ENCODE results near the gene CCDC197. TPM values are rescaled to one million over a fixed set of nuclear protein-coding genes. Genes with fewer than 3 reads are reported as not detected.

CCDC197 gene
- total RNA-seq, 1 experiment from 2014 or later: not detected

GRCh38 chr14:93997916-93998870 lies 1.1 kb downstream of the CCDC197 start:
- no peak overlapping the region for H2AFZ ChIP-seq (ENCODE audit: low read length)
- H3K4me1 ChIP-seq (ENCODE audit: insufficient read depth, low read length): no peaks in the 10 kb centered on the region
- H3K56ac ChIP-seq (ENCODE audit: insufficient read length, low read depth, low read length): no peak overlapping the region
- no peak overlapping the region for H2BK12ac ChIP-seq (ENCODE audit: insufficient read length, low read depth, low read length)
- H3K4ac ChIP-seq (ENCODE audit: low read depth, low read length): no peak overlapping the region
- H3K79me1 ChIP-seq (ENCODE audit: insufficient read depth, low read depth, low read length, poor library complexity, severe bottlenecking): no peaks in the 10 kb centered on the region
- Mint-ChIP-seq H3K4me3 (no peak overlapping the region), H3K36me3 (ENCODE audit: insufficient read depth in 1 of 3, low read depth in 3 of 3) (no peaks in the 10 kb centered on the region), H3K27me3 (ENCODE audit: low read depth) (peaks cover 15% of the 10 kb centered on the region), H3K27ac (no peak overlapping the region), H3K4me1 (peaks cover 4 to 32% of the 10 kb centered on the region in 2 experiments), H3K9me3 (no peaks in the 10 kb centered on the region)
- no peak overlapping the region for H4K5ac ChIP-seq (ENCODE audit: insufficient read length, low read depth, low read length)
- no peak overlapping the region for H4K91ac ChIP-seq (ENCODE audit: insufficient read length, low read depth, low read length)
- no peaks in the 10 kb centered on the region for H3K27me3 ChIP-seq (ENCODE audit: insufficient read depth, low read length)
- no peak for TF ChIP-seq CTCF (conservative IDR thresholded peaks at IDR 0.05)
- DNase-seq: no peak
- H3K14ac ChIP-seq (ENCODE audit: insufficient read depth, low read length): no peak overlapping the region; the same call in 1 of the 2 replicates
- no peak overlapping the region for H2BK15ac ChIP-seq (ENCODE audit: low read depth, low read length)
- WGBS (ENCODE audit: extremely low coverage, insufficient read length, low lambda C conversion rate): no CpG with 5 or more reads among the region's 17 CpGs
- H2BK20ac ChIP-seq (ENCODE audit: low read depth, low read length, poor library complexity, severe bottlenecking): no peak overlapping the region
- H3K18ac ChIP-seq (ENCODE audit: insufficient read length, low read depth, low read length): no peak overlapping the region
- H3K23me2 ChIP-seq (ENCODE audit: insufficient read length, low read depth, low read length, poor library complexity, severe bottlenecking): no peaks in the 10 kb centered on the region
- no peaks in the 10 kb centered on the region for H3K9me3 ChIP-seq (ENCODE audit: control insufficient read depth, low read depth, low read length)
- H3K23ac ChIP-seq (ENCODE audit: insufficient read length, low read depth, low read length): no peak overlapping the region
- no peak overlapping the region for H2AK5ac ChIP-seq (ENCODE audit: insufficient read length, low read length)
- no peak overlapping the region for H2BK5ac ChIP-seq (ENCODE audit: insufficient read length, low read length)
- no peak overlapping the region for H3K9ac ChIP-seq (ENCODE audit: extremely low read depth, insufficient read length, low read length)
- no peak overlapping the region for H3K27ac ChIP-seq (ENCODE audit: insufficient read length, low read depth, low read length)
- no peaks in the 10 kb centered on the region for H3K79me2 ChIP-seq (ENCODE audit: insufficient read depth, low read length)
- no peaks in the 10 kb centered on the region for H4K20me1 ChIP-seq (ENCODE audit: control insufficient read depth, insufficient read depth, insufficient read length)
- no peak overlapping the region for H3K4me2 ChIP-seq (ENCODE audit: insufficient read depth, insufficient read length, low read length)
- H3T11ph ChIP-seq (ENCODE audit: low read length): no peak overlapping the region
- H4K8ac ChIP-seq (replicated peaks; ENCODE audit: insufficient read length, low read depth, low read length): no peak overlapping the region
- H2BK120ac ChIP-seq (ENCODE audit: low read depth, low read length, poor library complexity, severe bottlenecking): no peak overlapping the region

Measured in H9 (cell line).